Measurements from ENCODE around the gene ST6GALNAC3.

DNA sequence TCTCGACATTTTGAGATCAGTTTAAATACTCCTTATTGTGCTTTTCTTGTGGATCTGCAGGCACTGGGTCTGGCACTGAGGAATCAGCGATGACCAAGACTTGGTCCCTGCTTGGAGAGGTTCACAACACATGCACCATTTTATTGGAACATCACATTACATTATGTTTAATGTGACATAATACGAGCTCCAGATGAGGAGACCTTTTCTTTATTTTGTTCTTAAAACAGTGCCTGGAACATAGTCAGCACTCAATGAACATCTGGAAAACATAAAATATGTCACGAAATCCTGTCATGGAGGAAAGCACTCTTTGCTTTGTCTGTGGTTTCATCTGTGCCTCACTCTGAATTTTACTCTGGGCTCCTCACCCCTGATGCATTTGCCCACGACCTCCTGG is 110.7 kb downstream of the ST6GALNAC3 start:
- TF ChIP-seq CTCF (IDR thresholded peaks at IDR 0.05) (no peak), POLR2A (IDR thresholded peaks at IDR 0.05) (no peak)

Measured in testis (tissue), 2 donors.